GM12878 (cell line): ENCODE results near the gene OR5F1. TPM values are rescaled to one million over a fixed set of nuclear protein-coding genes. Genes with fewer than 3 reads are reported as not detected.

Experiments
- ATAC-seq: fragments of 200-7000 bp; cut with Tn5 transposase; 3 replicates; pipeline ENCODE4 v1.9.1; 2020; ENCODE audit warnings: mild to moderate bottlenecking, moderate library complexity
- BruUV-seq: library from RNA; stranded (reverse); fragments of 400-500 nt; replicated peaks from 2 replicates; lab custom pipeline; 2021; lab: Mats Ljungman, UMichigan
- CTCF ChIA-PET: fragments of 300-600 bp; sonication (Branson Sonifier 250); formaldehyde crosslinking; extraction: SDS; loops from one replicate; lab custom pipeline; 2021; ENCODE audit warnings: inconsistent platforms; lab: Yijun Ruan, JAX
- POLR2A ChIA-PET: fragments of 350-600 bp; formaldehyde crosslinking; extraction: SDS; loops from one replicate; lab custom pipeline; 2021; ENCODE audit warnings: inconsistent platforms; lab: Charles Lee
- RAD21 ChIA-PET: fragments of 300-600 bp; sonication (Branson Sonifier 250); formaldehyde crosslinking; loops from one replicate; lab custom pipeline; 2023; ENCODE audit warnings: antibody characterized with exemption; ENCODE audit not compliant: unreplicated experiment; lab: Charles Lee
- SMC1A ChIA-PET: fragments of 300-600 bp; sonication (Branson Sonifier 250); formaldehyde crosslinking; loops from one replicate; lab custom pipeline; 2023; ENCODE audit not compliant: unreplicated experiment, uncharacterized antibody; lab: Charles Lee
- DNase-seq: peaks from one replicate; pipeline ENCODE4 v3.0.0-alpha.2; 2011; ENCODE audit warnings: low read depth, low spot score
- FAIRE-seq: peaks from 3 replicates; lab custom pipeline; 2011; peaks lifted over from hg19 to GRCh38; lab: Jason Lieb, UNC
- H2AFZ ChIP-seq: 2 replicates; pipeline ENCODE4 v1.6.0; 2011; ENCODE audit warnings: low read depth, low read length, control low read depth; ENCODE audit not compliant: control insufficient read depth
- H3K27ac ChIP-seq: 2 replicates; pipeline ENCODE4 v1.5.1; 2011; ENCODE audit warnings: control low read depth; ENCODE audit not compliant: control insufficient read depth, insufficient read depth
- H3K27me3 ChIP-seq, 2 experiments: replicated peaks in 1 of 2; 2 replicates each; pipeline versions ENCODE4 v1.6.0 to v1.6.1; 2011; ENCODE audit warnings: low read length in 1 of 2; ENCODE audit not compliant: control insufficient read depth in 2 of 2, insufficient read depth in 2 of 2
- H3K36me3 ChIP-seq, 2 experiments: 2 replicates each; pipeline ENCODE4 v1.5.1; 2011; ENCODE audit warnings: low read length in 1 of 2; ENCODE audit not compliant: control insufficient read depth in 2 of 2, insufficient read depth in 2 of 2
- H3K4me1 ChIP-seq: 2 replicates; pipeline ENCODE4 v1.6.1; 2011; ENCODE audit warnings: mild to moderate bottlenecking, low read length, moderate library complexity, mixed read lengths; ENCODE audit not compliant: control insufficient read depth, insufficient read depth
- H3K4me2 ChIP-seq: 2 replicates; pipeline ENCODE4 v1.6.0; 2011; ENCODE audit warnings: control low read depth; ENCODE audit not compliant: control insufficient read depth, insufficient read depth
- H3K4me3 ChIP-seq: fragments of 200-600 bp; sonication (generic); 2 replicates; pipeline ENCODE4 v1.5.1; 2016
- H3K79me2 ChIP-seq: 2 replicates; pipeline ENCODE4 v1.6.0; 2011; ENCODE audit warnings: low read length; ENCODE audit not compliant: control insufficient read depth, insufficient read depth
- H3K9ac ChIP-seq: 2 replicates; pipeline ENCODE4 v1.8.0; 2011; ENCODE audit warnings: low read length, control low read depth, mixed read lengths; ENCODE audit not compliant: control insufficient read depth, insufficient read depth
- H3K9me3 ChIP-seq: replicated peaks from 3 replicates; pipeline ENCODE4 v1.5.1; 2011; ENCODE audit warnings: mild to moderate bottlenecking, low read length; ENCODE audit not compliant: control insufficient read depth, insufficient read depth
- H4K20me1 ChIP-seq: 2 replicates; pipeline ENCODE4 v1.6.0; 2011; ENCODE audit not compliant: control insufficient read depth, insufficient read depth
- BCL11A ChIP-seq: IDR thresholded peaks from 2 replicates; pipeline ENCODE4 v1.6.1; 2011; ENCODE audit warnings: low read depth, low read length
- CREB1 ChIP-seq: IDR thresholded peaks from 2 replicates; pipeline ENCODE4 v1.6.1; 2012; ENCODE audit warnings: low read depth, mild to moderate bottlenecking, inconsistent platforms
- EGR1 ChIP-seq, 2 experiments: IDR thresholded peaks; 1 replicate in 1 of 2; 2 replicates in 1 of 2; pipeline ENCODE4 v1.6.1; 2011 to 2012; ENCODE audit warnings: low read depth in 2 of 2, low read length in 2 of 2, borderline replicate concordance in 1 of 2, mild to moderate bottlenecking in 1 of 2, moderate library complexity in 1 of 2
- GATAD2B ChIP-seq: fragments of 450-650 bp; conservative IDR thresholded peaks from 2 replicates; pipeline ENCODE4 v1.6.1; 2017; ENCODE audit warnings: low read depth, mild to moderate bottlenecking, moderate library complexity
- NFXL1 ChIP-seq: fragments of 450-650 bp; IDR thresholded peaks from 2 replicates; pipeline ENCODE4 v1.6.1; 2017; ENCODE audit warnings: antibody characterized with exemption, mild to moderate bottlenecking, borderline replicate concordance
- POLR2AphosphoS5 ChIP-seq: IDR thresholded peaks from 2 replicates; pipeline ENCODE4 v1.6.1; 2011; ENCODE audit warnings: mild to moderate bottlenecking, low read length, inconsistent platforms
- RCOR1 ChIP-seq: conservative IDR thresholded peaks from 2 replicates; pipeline ENCODE4 v1.6.1; 2012; ENCODE audit warnings: low read depth, low read length, improper control_type of control experiment
- SREBF2 ChIP-seq: IDR thresholded peaks from 2 replicates; pipeline ENCODE4 v1.6.1; 2012; ENCODE audit warnings: mild to moderate bottlenecking, low read length
- STAT1 ChIP-seq: fragments of 450-650 bp; conservative IDR thresholded peaks from 2 replicates; pipeline ENCODE4 v1.6.1; 2014; ENCODE audit warnings: antibody characterized with exemption, mild to moderate bottlenecking
- TCF12 ChIP-seq: IDR thresholded peaks from 2 replicates; pipeline ENCODE4 v1.6.1; 2011; ENCODE audit warnings: low read depth, mild to moderate bottlenecking, low read length
- WGBS: methylation state at CpG from one replicate; pipeline ENCODE4 v1.1.6; 2016; ENCODE audit warnings: low lambda C conversion rate; ENCODE audit not compliant: insufficient replicate concordance, insufficient coverage; ENCODE audit errors: missing lambda C conversion rate; 5-methylcytosine and 5-hydroxymethylcytosine counted together
- in situ Hi-C: fragments of 300-500 bp; cut with MboI; formaldehyde crosslinking; loops from 9 replicates; pipeline ENCODE4 v1.14.3; 2018; ENCODE audit warnings: mixed read lengths
- intact Hi-C: fragments of 100-400 bp; cut with micrococcal nuclease; formaldehyde crosslinking; loops from one replicate; pipeline ENCODE4 v1.14.2; 2022; ENCODE audit not compliant: unreplicated experiment
- polyA plus RNA-seq, 11 experiments: library from polyadenylated mRNA; depleted of rRNA in 4 of 11; unstranded in 6 of 11; stranded (reverse) in 5 of 11; fragments of >200 nt; fragmentation: Nextera tagmentation in 4 of 11; fragmentation: Illumina TruSeq in 1 of 11; extraction: Ambion mirVana in 4 of 11; extraction: Trizol in 1 of 11; gene quantifications; 1 replicate in 1 of 11; 2 replicates in 10 of 11; pipeline versions ENCODE4 v1.2.1 to v1.2.3, GENCODE V29; 2011 to 2016; ENCODE audit warnings: inconsistent platforms in 2 of 11, missing spikeins in 2 of 11, low read depth in 1 of 11
- total RNA-seq, 4 experiments: library from RNA; depleted of rRNA in 3 of 4; stranded (reverse); fragments of >200 nt in 3 of 4; fragmentation: Illumina TruSeq in 1 of 4; extraction: Trizol in 1 of 4; gene quantifications; 2 replicates each; pipeline versions ENCODE4 v1.2.1 to v1.2.3, GENCODE V29; 2013 to 2021
- TF ChIP-seq, protein P1 (sequence below): fragments of 450-650 bp; IDR thresholded peaks from 2 replicates; pipeline ENCODE4 v1.6.1; 2017; ENCODE audit warnings: borderline replicate concordance
- TF ChIP-seq, protein P2 (sequence below): IDR thresholded peaks from 2 replicates; pipeline ENCODE4 v1.6.1; 2012; ENCODE audit warnings: low read depth, low read length, improper control_type of control experiment
- TF ChIP-seq, protein P3 (sequence below): fragments of 450-650 bp; IDR thresholded peaks from 2 replicates; pipeline ENCODE4 v1.6.1; 2016; ENCODE audit warnings: mild to moderate bottlenecking, moderate library complexity, borderline replicate concordance

The OR5F1 gene
- total and polyA plus RNA-seq, 10 of the 15 experiments (the other 5 are each of a cell fraction or from before 2014, with no cell fraction given) = not detected

GRCh38 chr11:56010716-56011115, 16.3 kb upstream of the OR5F1 start:
- FAIRE-seq (no peak), DNase-seq (no peak), ATAC-seq (no peak)
- POLR2A ChIA-PET = interaction anchor here (0.7 kb wide), 1 partner anchor 64 kb away, joined by 7 read pairs; no protein-coding TSS in a partner anchor
- no peak overlapping the region for H3K9ac ChIP-seq
- intact Hi-C loops = no loop called here
- no peaks in the 10 kb centered on the region for H3K36me3 ChIP-seq
- no peaks in the 10 kb centered on the region for H3K79me2 ChIP-seq
- RAD21 ChIA-PET = no interaction called here
- H3K27me3 ChIP-seq = no peaks in the 10 kb centered on the region
- H4K20me1 ChIP-seq = no peaks in the 10 kb centered on the region
- SMC1A ChIA-PET = no interaction called here
- H2AFZ ChIP-seq = no peak overlapping the region
- TF ChIP-seq GATAD2B = no peak
- H3K9me3 ChIP-seq = no peaks in the 10 kb centered on the region
- H3K4me3 ChIP-seq = no peak overlapping the region
- no peaks in the 10 kb centered on the region for H3K4me1 ChIP-seq
- no peak overlapping the region for H3K27ac ChIP-seq
- BruUV-seq = no TSS peak
- in situ Hi-C loops = no loop called here
- no peak overlapping the region for H3K4me2 ChIP-seq
- CTCF ChIA-PET = no interaction called here

DNA sequence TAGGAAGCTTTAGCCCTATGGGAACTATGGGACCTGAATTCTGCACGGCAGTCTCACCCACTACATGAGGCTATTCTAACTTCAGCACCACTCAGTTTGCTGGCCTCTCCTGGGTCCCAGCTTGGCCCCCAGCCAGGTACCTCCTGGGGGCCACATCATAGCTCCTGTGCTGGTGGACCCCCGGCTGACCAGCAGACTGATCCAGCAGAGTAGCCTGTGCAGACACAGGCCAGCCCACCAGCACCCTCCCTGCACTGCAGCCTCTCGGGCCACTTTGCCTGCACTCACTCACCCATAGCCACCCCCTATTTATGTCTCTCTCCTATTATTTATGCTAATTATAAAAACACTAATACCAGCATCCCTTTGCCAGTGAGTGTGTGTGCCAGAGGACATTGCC, 23.5 kb downstream of the OR5F1 start:
- ChIA-PET CTCF (no interaction called here), POLR2A (no interaction called here), SMC1A (no interaction called here), RAD21 (no interaction called here)
- Histone ChIP-seq H3K4me3 (no peak overlapping the region), H3K9me3 (no peaks in the 10 kb centered on the region), H3K27ac (no peak overlapping the region), H3K36me3 (no peaks in the 10 kb centered on the region), H3K4me2 (no peak overlapping the region), H3K4me1 (no peaks in the 10 kb centered on the region), H3K9ac (no peak overlapping the region), H4K20me1 (no peaks in the 10 kb centered on the region), H3K27me3 (no peaks in the 10 kb centered on the region), H2AFZ (no peak overlapping the region), H3K79me2 (no peaks in the 10 kb centered on the region)
- no peak for FAIRE-seq
- BruUV-seq = no TSS peak
- in situ Hi-C loops = no loop called here
- intact Hi-C loops = no loop called here
- DNase-seq = no peak
- no peak for ATAC-seq
- WGBS = 65% methylated on average over 3 of the region's 3 CpGs
- TF ChIP-seq TCF12 (no peak), RCOR1 (no peak), NFXL1 (no peak), POLR2AphosphoS5 (no peak), SREBF2 (no peak), STAT1 (no peak), BCL11A (no peak), CREB1 (no peak), EGR1 (IDR thresholded peaks at IDR 0.05; ENCODE audit: borderline replicate concordance in 1 of 2, low read depth in 2 of 2, low read length in 2 of 2) (no peak)
- TF ChIP-seq, protein P1, sequence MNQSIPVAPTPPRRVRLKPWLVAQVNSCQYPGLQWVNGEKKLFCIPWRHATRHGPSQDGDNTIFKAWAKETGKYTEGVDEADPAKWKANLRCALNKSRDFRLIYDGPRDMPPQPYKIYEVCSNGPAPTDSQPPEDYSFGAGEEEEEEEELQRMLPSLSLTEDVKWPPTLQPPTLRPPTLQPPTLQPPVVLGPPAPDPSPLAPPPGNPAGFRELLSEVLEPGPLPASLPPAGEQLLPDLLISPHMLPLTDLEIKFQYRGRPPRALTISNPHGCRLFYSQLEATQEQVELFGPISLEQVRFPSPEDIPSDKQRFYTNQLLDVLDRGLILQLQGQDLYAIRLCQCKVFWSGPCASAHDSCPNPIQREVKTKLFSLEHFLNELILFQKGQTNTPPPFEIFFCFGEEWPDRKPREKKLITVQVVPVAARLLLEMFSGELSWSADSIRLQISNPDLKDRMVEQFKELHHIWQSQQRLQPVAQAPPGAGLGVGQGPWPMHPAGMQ = no peak
- TF ChIP-seq, protein P2, sequence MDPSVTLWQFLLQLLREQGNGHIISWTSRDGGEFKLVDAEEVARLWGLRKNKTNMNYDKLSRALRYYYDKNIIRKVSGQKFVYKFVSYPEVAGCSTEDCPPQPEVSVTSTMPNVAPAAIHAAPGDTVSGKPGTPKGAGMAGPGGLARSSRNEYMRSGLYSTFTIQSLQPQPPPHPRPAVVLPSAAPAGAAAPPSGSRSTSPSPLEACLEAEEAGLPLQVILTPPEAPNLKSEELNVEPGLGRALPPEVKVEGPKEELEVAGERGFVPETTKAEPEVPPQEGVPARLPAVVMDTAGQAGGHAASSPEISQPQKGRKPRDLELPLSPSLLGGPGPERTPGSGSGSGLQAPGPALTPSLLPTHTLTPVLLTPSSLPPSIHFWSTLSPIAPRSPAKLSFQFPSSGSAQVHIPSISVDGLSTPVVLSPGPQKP = no peak
- TF ChIP-seq, protein P3, sequence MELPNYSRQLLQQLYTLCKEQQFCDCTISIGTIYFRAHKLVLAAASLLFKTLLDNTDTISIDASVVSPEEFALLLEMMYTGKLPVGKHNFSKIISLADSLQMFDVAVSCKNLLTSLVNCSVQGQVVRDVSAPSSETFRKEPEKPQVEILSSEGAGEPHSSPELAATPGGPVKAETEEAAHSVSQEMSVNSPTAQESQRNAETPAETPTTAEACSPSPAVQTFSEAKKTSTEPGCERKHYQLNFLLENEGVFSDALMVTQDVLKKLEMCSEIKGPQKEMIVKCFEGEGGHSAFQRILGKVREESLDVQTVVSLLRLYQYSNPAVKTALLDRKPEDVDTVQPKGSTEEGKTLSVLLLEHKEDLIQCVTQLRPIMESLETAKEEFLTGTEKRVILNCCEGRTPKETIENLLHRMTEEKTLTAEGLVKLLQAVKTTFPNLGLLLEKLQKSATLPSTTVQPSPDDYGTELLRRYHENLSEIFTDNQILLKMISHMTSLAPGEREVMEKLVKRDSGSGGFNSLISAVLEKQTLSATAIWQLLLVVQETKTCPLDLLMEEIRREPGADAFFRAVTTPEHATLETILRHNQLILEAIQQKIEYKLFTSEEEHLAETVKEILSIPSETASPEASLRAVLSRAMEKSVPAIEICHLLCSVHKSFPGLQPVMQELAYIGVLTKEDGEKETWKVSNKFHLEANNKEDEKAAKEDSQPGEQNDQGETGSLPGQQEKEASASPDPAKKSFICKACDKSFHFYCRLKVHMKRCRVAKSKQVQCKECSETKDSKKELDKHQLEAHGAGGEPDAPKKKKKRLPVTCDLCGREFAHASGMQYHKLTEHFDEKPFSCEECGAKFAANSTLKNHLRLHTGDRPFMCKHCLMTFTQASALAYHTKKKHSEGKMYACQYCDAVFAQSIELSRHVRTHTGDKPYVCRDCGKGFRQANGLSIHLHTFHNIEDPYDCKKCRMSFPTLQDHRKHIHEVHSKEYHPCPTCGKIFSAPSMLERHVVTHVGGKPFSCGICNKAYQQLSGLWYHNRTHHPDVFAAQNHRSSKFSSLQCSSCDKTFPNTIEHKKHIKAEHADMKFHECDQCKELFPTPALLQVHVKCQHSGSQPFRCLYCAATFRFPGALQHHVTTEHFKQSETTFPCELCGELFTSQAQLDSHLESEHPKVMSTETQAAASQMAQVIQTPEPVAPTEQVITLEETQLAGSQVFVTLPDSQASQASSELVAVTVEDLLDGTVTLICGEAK = no peak
